Neuronal stem cell (in vitro differentiated cells): ENCODE measurements around the gene EXOC3.

Experiments
- DNase-seq: peaks from one replicate; pipeline ENCODE4 v3.0.0-alpha.2; 2013; ENCODE audit warnings: low spot score
- H2AFZ ChIP-seq: one replicate; pipeline ENCODE4 v1.6.1; 2013; ENCODE audit warnings: mild to moderate bottlenecking, low read length, inconsistent platforms
- H2AK5ac ChIP-seq: 2 replicates; pipeline ENCODE4 v1.6.1; 2013; ENCODE audit warnings: low read depth, mild to moderate bottlenecking, inconsistent platforms, low read length, moderate library complexity, mixed read lengths
- H2BK120ac ChIP-seq: 2 replicates; pipeline ENCODE4 v1.6.1; 2013; ENCODE audit warnings: low read depth, mild to moderate bottlenecking, inconsistent platforms, low read length, moderate library complexity, mixed read lengths
- H2BK12ac ChIP-seq: one replicate; pipeline ENCODE4 v1.6.1; 2013; ENCODE audit warnings: low read length, inconsistent platforms
- H2BK15ac ChIP-seq: 2 replicates; pipeline ENCODE4 v1.6.1; 2013; ENCODE audit warnings: mild to moderate bottlenecking, low read length, inconsistent platforms, mixed read lengths
- H2BK5ac ChIP-seq: one replicate; pipeline ENCODE4 v1.6.1; 2013; ENCODE audit warnings: inconsistent platforms, mild to moderate bottlenecking, low read length, moderate library complexity
- H3K14ac ChIP-seq: one replicate; pipeline ENCODE4 v1.6.1; 2013; ENCODE audit warnings: low read length, inconsistent platforms
- H3K18ac ChIP-seq: 2 replicates; pipeline ENCODE4 v1.6.1; 2013; ENCODE audit warnings: low read length, inconsistent platforms
- H3K23ac ChIP-seq: 2 replicates; pipeline ENCODE4 v1.6.1; 2013; ENCODE audit warnings: low read depth, mild to moderate bottlenecking, mixed read lengths, low read length, inconsistent platforms; ENCODE audit not compliant: poor library complexity
- H3K27ac ChIP-seq: replicated peaks from 3 replicates; pipeline ENCODE4 v1.5.1; 2013; ENCODE audit warnings: low read length, inconsistent platforms
- H3K27me3 ChIP-seq, 3 experiments: 2 replicates each; pipeline ENCODE4 v1.6.1; 2013; ENCODE audit warnings: low read length in 3 of 3, mild to moderate bottlenecking in 2 of 3, inconsistent platforms in 1 of 3, low read depth in 1 of 3, mixed read lengths in 1 of 3, moderate library complexity in 1 of 3; ENCODE audit not compliant: control insufficient read depth in 3 of 3, insufficient read depth in 3 of 3
- H3K36me3 ChIP-seq, 2 donors: replicated peaks in 1 of 2; 2 replicates each; pipeline ENCODE4 v1.6.1; 2013; ENCODE audit warnings: low read length in 2 of 2; ENCODE audit not compliant: control insufficient read depth in 2 of 2, insufficient read depth in 2 of 2
- H3K4ac ChIP-seq: 2 replicates; pipeline ENCODE4 v1.6.1; 2013; ENCODE audit warnings: inconsistent platforms, mild to moderate bottlenecking, low read length, moderate library complexity
- H3K4me1 ChIP-seq, 2 donors: 1 replicate in 1 of 2; 2 replicates in 1 of 2; pipeline ENCODE4 v1.6.1; 2013; ENCODE audit warnings: low read length in 2 of 2, low read depth in 1 of 2; ENCODE audit not compliant: control insufficient read depth in 2 of 2, insufficient read depth in 1 of 2
- H3K4me2 ChIP-seq: one replicate; pipeline ENCODE4 v1.6.1; 2013; ENCODE audit warnings: mild to moderate bottlenecking, low read length, inconsistent platforms; ENCODE audit not compliant: insufficient read depth, poor library complexity, severe bottlenecking
- H3K4me3 ChIP-seq, 2 donors: 2 replicates each; pipeline ENCODE4 v1.5.1; 2013; ENCODE audit warnings: low read length in 2 of 2, mild to moderate bottlenecking in 2 of 2, inconsistent platforms in 1 of 2, moderate library complexity in 1 of 2
- H3K79me1 ChIP-seq: one replicate; pipeline ENCODE4 v1.6.1; 2013; ENCODE audit warnings: low read depth, mild to moderate bottlenecking, inconsistent platforms, low read length, moderate library complexity
- H3K9ac ChIP-seq: one replicate; pipeline ENCODE4 v1.6.1; 2013; ENCODE audit warnings: mild to moderate bottlenecking, low read depth, low read length, inconsistent platforms; ENCODE audit not compliant: poor library complexity
- H3K9me3 ChIP-seq, 2 donors: replicated peaks in 1 of 2; 2 replicates each; pipeline versions ENCODE3 to v1.6.1; 2013; ENCODE audit warnings: low read length in 2 of 2, mild to moderate bottlenecking in 2 of 2, inconsistent platforms in 1 of 2, low read depth in 1 of 2, mixed read lengths in 1 of 2, moderate library complexity in 1 of 2; ENCODE audit not compliant: control insufficient read depth in 2 of 2, insufficient read depth in 1 of 2
- H4K8ac ChIP-seq: one replicate; pipeline ENCODE4 v1.6.1; 2013; ENCODE audit warnings: low read depth, mild to moderate bottlenecking, inconsistent platforms, low read length, moderate library complexity
- H4K91ac ChIP-seq: one replicate; pipeline ENCODE4 v1.6.1; 2013; ENCODE audit warnings: low read length, low read depth, mild to moderate bottlenecking, inconsistent platforms; ENCODE audit not compliant: poor library complexity
- WGBS, 2 donors: extraction: QIAGEN DNeasy Blood & Tissue Kit; methylation state at CpG; one replicate each; pipeline ENCODE4 v1.1.7; 2013; ENCODE audit warnings: missing lambda C conversion rate in 2 of 2, mixed read lengths in 1 of 2; ENCODE audit not compliant: insufficient read length in 2 of 2, insufficient replicate concordance in 1 of 2; ENCODE audit errors: extremely low coverage in 2 of 2; 5-methylcytosine and 5-hydroxymethylcytosine counted together

EXOC3 gene

DNA sequence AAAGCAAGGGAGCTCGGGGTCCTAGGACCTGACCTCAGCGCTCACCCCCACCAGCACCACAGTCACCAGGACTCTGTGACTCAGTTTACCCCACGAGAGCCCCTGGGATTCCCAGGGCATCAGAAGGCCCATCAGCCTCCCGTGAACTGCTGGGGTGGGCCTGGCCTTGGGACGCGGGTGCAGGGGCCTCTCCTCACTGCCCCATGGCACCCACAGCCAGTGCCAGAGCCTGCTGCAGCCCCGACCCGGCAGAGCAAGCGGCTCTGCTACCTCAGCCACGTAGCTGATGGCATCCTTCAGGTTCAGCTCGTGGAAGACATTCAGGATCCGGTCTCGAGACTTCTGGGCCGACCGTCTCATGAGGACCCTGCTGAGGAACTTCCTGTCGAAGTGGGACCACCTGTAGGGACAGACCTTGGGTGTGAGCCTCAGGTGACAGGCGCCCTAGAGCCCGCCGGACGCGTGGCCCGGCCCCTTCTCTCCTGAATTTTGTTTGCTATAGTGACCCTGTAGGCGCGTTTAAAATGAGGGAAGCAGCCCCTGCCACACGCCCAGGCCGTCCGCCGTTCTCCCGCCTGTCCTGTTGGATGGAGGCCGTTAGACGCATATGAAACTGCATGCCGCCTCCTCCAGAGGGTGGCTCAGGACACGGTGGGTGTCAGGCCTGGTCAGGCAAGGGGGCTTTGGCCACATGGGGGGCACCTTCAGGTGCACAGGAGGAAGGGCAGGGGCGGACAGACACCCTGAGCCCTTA is 36.8 kb downstream of the EXOC3 start:
- no peak for DNase-seq
- Histone ChIP-seq H3K27ac (no peak overlapping the region), H3K79me1 (peaks cover 5% of the 10 kb centered on the region), H3K9me3 (no peaks in the 10 kb centered on the region), H3K4me3 (no peak overlapping the region), H2BK15ac (no peak overlapping the region), H3K9ac (peak overlapping the region; percentile 77), H4K8ac (no peak overlapping the region), H3K27me3 (peaks cover under 1 to 24% (median 8%) of the 10 kb centered on the region in 3 experiments), H2BK12ac (no peak overlapping the region), H3K4ac (no peak overlapping the region), H3K36me3 (no peaks in the 10 kb centered on the region), H2BK120ac (no peak overlapping the region), H2AK5ac (peak overlapping the region; percentile 79), H2AFZ (no peak overlapping the region), H3K23ac (no peak overlapping the region), H3K4me2 (no peak overlapping the region), H3K18ac (peak overlapping the region; percentile 52), H4K91ac (no peak overlapping the region), H3K4me1 (peaks cover 4% of the 10 kb centered on the region in 2 donors), H3K14ac (peak overlapping the region; percentile 21), H2BK5ac (peak overlapping the region; percentile 75)
- no CpG with 5 or more reads among the region's 34 CpGs for WGBS, 2 donors

- Histone ChIP-seq H2AK5ac (no peak overlapping the region), H2AFZ (no peak overlapping the region), H2BK5ac (no peak overlapping the region), H3K14ac (no peak overlapping the region), H3K23ac (no peak overlapping the region), H3K9me3 (no peaks in the 10 kb centered on the region), H3K27ac (no peak overlapping the region), H3K4me1 (no peaks in the 10 kb centered on the region), H3K27me3 (peaks cover 0 to 8% (median 4%) of the 10 kb centered on the region in 3 experiments), H3K36me3 (no peaks in the 10 kb centered on the region), H3K4me2 (no peak overlapping the region), H2BK120ac (no peak overlapping the region), H2BK12ac (no peak overlapping the region), H2BK15ac (no peak overlapping the region), H3K18ac (no peak overlapping the region), H3K4me3 (no peak overlapping the region), H3K4ac (no peak overlapping the region), H3K9ac (no peak overlapping the region), H4K8ac (no peak overlapping the region), H4K91ac (no peak overlapping the region), H3K79me1 (peaks cover 5% of the 10 kb centered on the region)
- WGBS, 2 donors: no CpG with 5 or more reads among the region's 23 CpGs
- no peak for DNase-seq
Observed at GRCh38 chr5:481347-481746, 38.4 kb downstream of the EXOC3 start.

DNA sequence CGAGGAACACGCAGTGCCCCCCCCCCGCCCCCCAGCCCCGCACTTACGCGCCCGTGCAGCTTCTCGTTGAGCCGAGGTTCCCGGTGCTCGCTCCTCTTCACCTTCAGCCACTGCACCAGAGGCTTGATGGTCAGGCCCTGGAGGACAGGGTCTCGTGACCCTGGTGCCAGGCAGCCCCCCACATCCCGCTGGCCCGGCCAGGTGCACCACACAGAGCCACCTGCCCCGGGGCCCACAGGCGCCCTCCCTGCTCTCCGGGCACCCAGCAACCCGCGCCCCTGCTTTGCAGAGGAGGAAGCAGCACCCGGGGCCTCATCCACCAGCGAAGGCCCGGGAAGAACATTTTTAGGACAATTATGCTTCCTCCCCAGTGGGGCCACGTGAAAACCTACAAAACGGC is 39.0 kb downstream of the EXOC3 start:
- Histone ChIP-seq H3K14ac (no peak overlapping the region), H3K4me3 (no peak overlapping the region), H3K23ac (no peak overlapping the region), H3K9me3 (no peaks in the 10 kb centered on the region), H2AK5ac (no peak overlapping the region), H2BK15ac (no peak overlapping the region), H2AFZ (no peak overlapping the region), H3K4me2 (no peak overlapping the region), H4K8ac (no peak overlapping the region), H2BK5ac (peak overlapping the region; percentile 13), H2BK120ac (no peak overlapping the region), H2BK12ac (no peak overlapping the region), H4K91ac (no peak overlapping the region), H3K4me1 (no peaks in the 10 kb centered on the region), H3K27me3 (peaks cover 0 to 4% (median 2%) of the 10 kb centered on the region in 3 experiments), H3K18ac (no peak overlapping the region), H3K79me1 (peaks cover 4% of the 10 kb centered on the region), H3K4ac (no peak overlapping the region), H3K36me3 (no peaks in the 10 kb centered on the region), H3K27ac (no peak overlapping the region), H3K9ac (no peak overlapping the region)
- WGBS, 2 donors: no CpG with 5 or more reads among the region's 24 CpGs
- DNase-seq: no peak

DNA sequence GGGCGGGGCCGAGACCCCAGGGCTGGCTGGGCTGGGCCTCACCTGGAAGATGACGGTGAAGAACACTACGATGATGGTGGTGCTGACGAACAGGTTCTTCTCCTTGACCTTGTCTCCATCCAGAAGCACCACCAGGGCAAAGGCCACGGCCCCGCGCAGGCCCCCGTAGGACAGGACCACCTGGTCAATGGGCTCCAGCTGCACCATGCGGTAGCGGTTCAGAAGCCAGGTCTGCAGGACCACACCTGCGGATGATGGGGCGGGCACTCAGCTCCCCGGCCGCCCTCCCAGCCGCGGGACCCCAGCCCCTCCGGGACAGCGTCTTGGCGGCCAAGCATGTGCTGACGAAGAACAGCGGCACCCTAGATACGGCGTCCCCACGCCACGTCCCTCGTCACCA is 39.5 kb downstream of the EXOC3 start:
- no peak overlapping the region for H2AK5ac ChIP-seq
- no peak overlapping the region for H4K91ac ChIP-seq
- peaks cover 3% of the 10 kb centered on the region for H3K79me1 ChIP-seq

More for the DNA sequence above, 39.5 kb downstream of the EXOC3 start:
- Histone ChIP-seq H3K23ac (peak overlapping the region; percentile 73), H3K27me3 (peaks cover 0 to 4% (median 0%) of the 10 kb centered on the region in 3 experiments), H3K4me1 (no peaks in the 10 kb centered on the region), H3K4ac (peak overlapping the region; percentile 84), H2BK120ac (no peak overlapping the region), H3K9me3 (no peaks in the 10 kb centered on the region), H3K36me3 (no peaks in the 10 kb centered on the region), H2AFZ (no peak overlapping the region), H2BK5ac (peak overlapping the region; percentile 13), H2BK12ac (no peak overlapping the region), H2BK15ac (no peak overlapping the region), H3K27ac (no peak overlapping the region), H3K9ac (no peak overlapping the region), H4K8ac (peak overlapping the region; percentile 65), H3K14ac (peak overlapping the region; percentile 89), H3K4me3 (no peak overlapping the region), H3K4me2 (no peak overlapping the region), H3K18ac (peak overlapping the region; percentile 57)
- no CpG with 5 or more reads among the region's 27 CpGs for WGBS, 2 donors
- DNase-seq: no peak
